Upper lobe of right lung (tissue), 1 donor: ENCODE data around the gene FLYWCH1. TPM values are rescaled to one million over a fixed set of nuclear protein-coding genes. Genes with fewer than 3 reads are reported as not detected.
A peak's percentile ranks its signal among the peaks of the same experiment; 100 is the strongest.

Experiments
- ATAC-seq: fragments of 200-7000 bp; cut with Tn5 transposase; one replicate; pipeline ENCODE4 v1.9.1; 2020; ENCODE audit warnings: mild to moderate bottlenecking, moderate library complexity
- DNase-seq: peaks from one replicate; pipeline ENCODE4 v3.0.0-alpha.2; 2020
- H3K27ac ChIP-seq: fragments of 200-600 bp; one replicate; pipeline ENCODE4 v1.8.0; 2022
- H3K27me3 ChIP-seq: fragments of 200-600 bp; one replicate; pipeline ENCODE4 v1.8.0; 2022; ENCODE audit warnings: mild to moderate bottlenecking
- H3K36me3 ChIP-seq: fragments of 200-600 bp; one replicate; pipeline ENCODE4 v1.8.0; 2022
- H3K4me1 ChIP-seq: fragments of 200-600 bp; one replicate; pipeline ENCODE4 v1.8.0; 2022
- H3K4me3 ChIP-seq: fragments of 200-600 bp; one replicate; pipeline ENCODE4 v1.8.0; 2022; ENCODE audit warnings: mild to moderate bottlenecking
- H3K9me3 ChIP-seq: fragments of 200-600 bp; one replicate; pipeline ENCODE4 v1.8.0; 2022
- CTCF ChIP-seq: fragments of 200-600 bp; IDR thresholded peaks from one replicate; pipeline ENCODE4 v1.8.0; 2022; ENCODE audit warnings: antibody characterized with exemption
- intact Hi-C: fragments of 100-400 bp; cut with DNase I; formaldehyde crosslinking; loops from one replicate; pipeline ENCODE4 v1.11.0; 2022
- total RNA-seq: library from RNA; stranded (reverse); fragmentation: NEBNext Ultra II Directional; extraction: Animal tissue kit (Norgen Biotek cat#: 25700); gene quantifications from one replicate; pipeline ENCODE4 v1.2.1, GENCODE V29; 2021
- donor health status: DM: no; HTN: yes; CAD: no; lungs with severe emphysema.

The FLYWCH1 gene
- total RNA-seq, 1 donor from 2014 or later = 41.3 TPM

- peaks cover 55% of the 10 kb centered on the region for H3K27me3 ChIP-seq
- ATAC-seq = peak; percentile 6
- TF ChIP-seq CTCF = no peak
Observed at GRCh38 chr16:2954656-2955381, 43.1 kb downstream of the FLYWCH1 start.

GRCh38 chr16:2955438-2955778 is 43.7 kb downstream of the FLYWCH1 start:
- intact Hi-C loops = no loop called here
- no peaks in the 10 kb centered on the region for H3K36me3 ChIP-seq
- no peaks in the 10 kb centered on the region for H3K9me3 ChIP-seq
- no peak for ATAC-seq
- DNase-seq = no peak
- H3K4me3 ChIP-seq = no peak overlapping the region
- H3K27ac ChIP-seq = no peak overlapping the region
- H3K27me3 ChIP-seq = peaks cover 58% of the 10 kb centered on the region
- H3K4me1 ChIP-seq = no peaks in the 10 kb centered on the region
- TF ChIP-seq CTCF = no peak

More at GRCh38 chr16:2954656-2955381, 43.1 kb downstream of the FLYWCH1 start:
- intact Hi-C loops = no loop called here
- no peak for DNase-seq
- H3K4me3 ChIP-seq = no peak overlapping the region
- H3K27ac ChIP-seq = no peak overlapping the region
- no peaks in the 10 kb centered on the region for H3K36me3 ChIP-seq
- H3K4me1 ChIP-seq = no peaks in the 10 kb centered on the region
- no peaks in the 10 kb centered on the region for H3K9me3 ChIP-seq

GRCh38 chr16:2955779-2956578 is 44.2 kb downstream of the FLYWCH1 start:
- Histone ChIP-seq H3K4me1 (no peaks in the 10 kb centered on the region), H3K27me3 (peaks cover 62% of the 10 kb centered on the region), H3K9me3 (no peaks in the 10 kb centered on the region), H3K27ac (no peak overlapping the region), H3K36me3 (no peaks in the 10 kb centered on the region), H3K4me3 (no peak overlapping the region)
- intact Hi-C loops = no loop called here
- no peak for TF ChIP-seq CTCF
- ATAC-seq (peak; percentile 7), DNase-seq (no peak)

GRCh38 chr16:2956579-2956956 is 44.8 kb downstream of the FLYWCH1 start:
- Histone ChIP-seq H3K27me3 (peaks cover 62% of the 10 kb centered on the region), H3K27ac (no peak overlapping the region), H3K4me1 (no peaks in the 10 kb centered on the region), H3K4me3 (no peak overlapping the region), H3K9me3 (no peaks in the 10 kb centered on the region), H3K36me3 (no peaks in the 10 kb centered on the region)
- DNase-seq (no peak), ATAC-seq (no peak)
- intact Hi-C loops = no loop called here
- no peak for TF ChIP-seq CTCF

GRCh38 chr16:2959206-2959605 is 47.5 kb downstream of the FLYWCH1 start:
- DNase-seq = no peak
- intact Hi-C loops = no loop called here
- Histone ChIP-seq H3K36me3 (no peaks in the 10 kb centered on the region), H3K4me3 (no peak overlapping the region), H3K27ac (no peak overlapping the region), H3K4me1 (peaks cover 11% of the 10 kb centered on the region), H3K9me3 (no peaks in the 10 kb centered on the region), H3K27me3 (peaks cover 78% of the 10 kb centered on the region)
- no peak for TF ChIP-seq CTCF
- ATAC-seq = no peak
